Stomach (tissue), 4 donors: ENCODE measurements around the gene RHPN2.
A peak's percentile ranks its signal among the peaks of the same experiment; 100 is the strongest.

Source experiments
- EP300 ChIP-seq: sonication (generic); formaldehyde crosslinking; IDR thresholded peaks from one replicate; pipeline ENCODE4 v1.6.1; 2017; ENCODE audit warnings: antibody characterized with exemption
- POLR2A ChIP-seq, 4 donors: fragments of 450-650 bp; IDR thresholded peaks; one replicate each; pipeline ENCODE4 v1.6.1; 2016; ENCODE audit warnings: antibody characterized with exemption in 4 of 4, control low read depth in 2 of 4, mild to moderate bottlenecking in 1 of 4, moderate library complexity in 1 of 4
- POLR2AphosphoS5 ChIP-seq, 3 donors: sonication (generic); formaldehyde crosslinking; IDR thresholded peaks; one replicate each; pipeline ENCODE4 v1.6.1; 2016; ENCODE audit warnings: antibody characterized with exemption in 3 of 3
- TF ChIP-seq, protein P1 (sequence below), 7 experiments: fragments of 450-650 bp in 4 of 7; fragments of 200-600 bp in 3 of 7; sonication (generic) in 3 of 7; IDR thresholded peaks; one replicate each; pipeline ENCODE4 v1.5.1; 2016 to 2019; ENCODE audit warnings: antibody characterized with exemption in 7 of 7, control low read depth in 2 of 7, mild to moderate bottlenecking in 1 of 7

DNA sequence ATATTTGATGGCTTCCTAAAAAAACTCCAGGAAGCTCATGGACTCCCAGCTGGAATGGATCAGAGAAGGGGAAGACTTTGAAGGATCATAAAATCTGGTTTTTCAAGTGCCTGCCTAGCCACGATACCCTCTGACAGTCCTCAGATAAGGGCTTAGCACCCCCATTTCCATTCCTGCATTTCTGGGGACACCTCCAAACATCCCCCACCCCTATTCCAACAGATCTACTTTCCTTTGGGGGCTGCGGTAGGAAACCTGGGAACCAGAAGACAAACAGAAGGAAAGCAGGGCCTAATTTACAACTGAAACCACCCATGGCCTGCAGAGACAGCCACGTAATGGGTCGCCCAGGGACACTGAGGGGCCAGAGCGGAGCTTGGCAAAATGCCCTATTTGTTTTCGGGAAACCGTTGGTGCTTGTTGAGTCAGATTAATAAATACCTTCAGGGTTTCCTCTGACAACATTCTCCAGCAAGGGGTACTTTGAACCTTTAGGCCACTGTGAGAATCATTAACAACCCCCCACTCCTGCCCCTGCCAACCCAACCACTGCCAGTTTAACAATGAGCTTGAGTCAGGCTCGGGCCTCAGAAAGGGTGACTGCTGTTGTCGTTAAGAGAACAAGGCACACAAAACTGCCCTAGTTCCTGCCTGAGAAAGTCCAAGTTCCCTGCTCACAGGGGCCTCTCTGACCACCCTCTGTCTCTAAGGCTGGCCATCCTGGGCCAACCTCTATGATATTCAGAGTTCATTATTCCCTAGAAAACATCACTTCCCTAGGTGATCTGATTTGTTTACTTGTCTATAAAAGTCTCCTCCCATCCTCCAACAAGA is 23.5 kb downstream of the RHPN2 start:
- TF ChIP-seq POLR2A (IDR thresholded peaks at IDR 0.05) (no peak), EP300 (no peak), POLR2AphosphoS5 (IDR thresholded peaks at IDR 0.05) (peak in 2 of 3 donors; percentile 8)
- TF ChIP-seq, protein P1, sequence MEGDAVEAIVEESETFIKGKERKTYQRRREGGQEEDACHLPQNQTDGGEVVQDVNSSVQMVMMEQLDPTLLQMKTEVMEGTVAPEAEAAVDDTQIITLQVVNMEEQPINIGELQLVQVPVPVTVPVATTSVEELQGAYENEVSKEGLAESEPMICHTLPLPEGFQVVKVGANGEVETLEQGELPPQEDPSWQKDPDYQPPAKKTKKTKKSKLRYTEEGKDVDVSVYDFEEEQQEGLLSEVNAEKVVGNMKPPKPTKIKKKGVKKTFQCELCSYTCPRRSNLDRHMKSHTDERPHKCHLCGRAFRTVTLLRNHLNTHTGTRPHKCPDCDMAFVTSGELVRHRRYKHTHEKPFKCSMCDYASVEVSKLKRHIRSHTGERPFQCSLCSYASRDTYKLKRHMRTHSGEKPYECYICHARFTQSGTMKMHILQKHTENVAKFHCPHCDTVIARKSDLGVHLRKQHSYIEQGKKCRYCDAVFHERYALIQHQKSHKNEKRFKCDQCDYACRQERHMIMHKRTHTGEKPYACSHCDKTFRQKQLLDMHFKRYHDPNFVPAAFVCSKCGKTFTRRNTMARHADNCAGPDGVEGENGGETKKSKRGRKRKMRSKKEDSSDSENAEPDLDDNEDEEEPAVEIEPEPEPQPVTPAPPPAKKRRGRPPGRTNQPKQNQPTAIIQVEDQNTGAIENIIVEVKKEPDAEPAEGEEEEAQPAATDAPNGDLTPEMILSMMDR (IDR thresholded peaks at IDR 0.05): no peak
